BJ (cell line): ENCODE measurements around the gene RBMS1. TPM values are rescaled to one million over a fixed set of nuclear protein-coding genes. Genes with fewer than 3 reads are reported as not detected.
A peak's percentile ranks its signal among the peaks of the same experiment; 100 is the strongest.

Experiments
- CTCF ChIA-PET: fragments of 350-600 bp; formaldehyde crosslinking; extraction: SDS; loops from one replicate; lab custom pipeline; 2021; ENCODE audit warnings: antibody characterized with exemption, inconsistent platforms; lab: Yijun Ruan, JAX
- POLR2A ChIA-PET: fragments of 300-600 bp; sonication (Branson Sonifier 250); formaldehyde crosslinking; extraction: SDS; loops from one replicate; lab custom pipeline; 2021; ENCODE audit warnings: antibody characterized with exemption; lab: Charles Lee
- DNase-seq: peaks from one replicate; pipeline ENCODE4 v3.0.0-alpha.2; 2011; ENCODE audit warnings: low read depth
- H3K27me3 ChIP-seq: 2 replicates; pipeline ENCODE4 v1.6.0; 2011; ENCODE audit warnings: low read length; ENCODE audit not compliant: control insufficient read depth, insufficient read depth
- H3K36me3 ChIP-seq: 2 replicates; pipeline ENCODE4 v1.5.1; 2011; ENCODE audit warnings: low read length; ENCODE audit not compliant: control insufficient read depth, insufficient read depth
- H3K4me3 ChIP-seq: 2 replicates; pipeline ENCODE4 v1.5.1; 2011; ENCODE audit warnings: low read depth, mild to moderate bottlenecking, control low read depth, low read length
- polyA plus RNA-seq: library from polyadenylated mRNA; depleted of rRNA; stranded (reverse); fragments of >200 nt; gene quantifications from 2 replicates; pipeline ENCODE4 v1.2.3, GENCODE V29; 2011
- TF ChIP-seq, protein P1 (sequence below): IDR thresholded peaks from 2 replicates; pipeline ENCODE4 v1.5.1; 2011; ENCODE audit warnings: low read depth, mild to moderate bottlenecking, control low read depth, inconsistent platforms, low read length, moderate library complexity; ENCODE audit not compliant: insufficient read depth

RBMS1 gene
- polyA plus RNA-seq, 1 experiment = 80.1 TPM

DNA sequence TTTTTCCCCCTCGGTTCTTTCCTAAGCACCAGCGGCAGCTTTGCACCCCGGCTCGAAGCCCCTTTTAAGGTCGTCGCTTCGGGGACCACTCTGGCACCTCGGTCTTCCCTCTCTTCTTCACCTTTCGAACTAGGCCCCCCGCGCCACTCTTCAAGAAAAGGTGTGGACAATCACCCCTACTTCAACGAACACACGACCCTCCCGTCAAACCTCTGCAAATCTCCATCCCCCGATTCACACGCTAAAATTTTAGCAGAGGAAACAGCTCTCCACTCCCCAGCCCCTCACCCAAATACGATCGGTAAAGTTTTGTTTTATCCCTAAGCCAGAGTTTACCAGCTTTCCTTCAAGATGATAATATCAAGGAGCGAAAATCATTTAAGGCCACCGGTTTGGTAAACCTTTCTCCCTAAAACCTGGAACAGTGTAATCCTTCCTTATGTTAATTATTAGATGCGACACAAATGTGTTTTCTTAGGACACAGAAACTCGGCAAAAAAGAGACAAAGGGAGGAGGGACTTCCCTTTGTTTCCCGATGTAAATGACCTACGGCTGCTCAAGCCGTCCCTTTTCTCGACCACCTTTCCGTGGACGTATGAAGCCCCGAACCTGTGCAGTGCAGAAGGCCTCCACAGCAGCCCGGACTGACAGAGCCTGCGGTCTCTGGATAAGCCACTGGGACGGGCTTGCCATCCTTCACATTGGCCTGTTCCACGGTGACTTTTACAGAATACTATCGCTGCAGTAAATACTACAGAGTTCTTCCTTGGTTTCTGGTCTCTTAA is 85.2 kb downstream of the RBMS1 start:
- Histone ChIP-seq H3K27me3 (no peaks in the 10 kb centered on the region), H3K4me3 (peak overlapping the region; percentile 39), H3K36me3 (no peaks in the 10 kb centered on the region)
- TF ChIP-seq, protein P1, sequence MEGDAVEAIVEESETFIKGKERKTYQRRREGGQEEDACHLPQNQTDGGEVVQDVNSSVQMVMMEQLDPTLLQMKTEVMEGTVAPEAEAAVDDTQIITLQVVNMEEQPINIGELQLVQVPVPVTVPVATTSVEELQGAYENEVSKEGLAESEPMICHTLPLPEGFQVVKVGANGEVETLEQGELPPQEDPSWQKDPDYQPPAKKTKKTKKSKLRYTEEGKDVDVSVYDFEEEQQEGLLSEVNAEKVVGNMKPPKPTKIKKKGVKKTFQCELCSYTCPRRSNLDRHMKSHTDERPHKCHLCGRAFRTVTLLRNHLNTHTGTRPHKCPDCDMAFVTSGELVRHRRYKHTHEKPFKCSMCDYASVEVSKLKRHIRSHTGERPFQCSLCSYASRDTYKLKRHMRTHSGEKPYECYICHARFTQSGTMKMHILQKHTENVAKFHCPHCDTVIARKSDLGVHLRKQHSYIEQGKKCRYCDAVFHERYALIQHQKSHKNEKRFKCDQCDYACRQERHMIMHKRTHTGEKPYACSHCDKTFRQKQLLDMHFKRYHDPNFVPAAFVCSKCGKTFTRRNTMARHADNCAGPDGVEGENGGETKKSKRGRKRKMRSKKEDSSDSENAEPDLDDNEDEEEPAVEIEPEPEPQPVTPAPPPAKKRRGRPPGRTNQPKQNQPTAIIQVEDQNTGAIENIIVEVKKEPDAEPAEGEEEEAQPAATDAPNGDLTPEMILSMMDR = no peak
- no peak for DNase-seq
- ChIA-PET CTCF (interaction anchor here (0.6 to 1.3 kb wide), 5 partner anchors 17 to 431 kb away, joined by 3 to 6 read pairs (median 3); no protein-coding TSS in a partner anchor), POLR2A (interaction anchor here (0.5 to 0.6 kb wide), 2 partner anchors 56 to 292 kb away, joined by 3 read pairs; no protein-coding TSS in a partner anchor)

DNA sequence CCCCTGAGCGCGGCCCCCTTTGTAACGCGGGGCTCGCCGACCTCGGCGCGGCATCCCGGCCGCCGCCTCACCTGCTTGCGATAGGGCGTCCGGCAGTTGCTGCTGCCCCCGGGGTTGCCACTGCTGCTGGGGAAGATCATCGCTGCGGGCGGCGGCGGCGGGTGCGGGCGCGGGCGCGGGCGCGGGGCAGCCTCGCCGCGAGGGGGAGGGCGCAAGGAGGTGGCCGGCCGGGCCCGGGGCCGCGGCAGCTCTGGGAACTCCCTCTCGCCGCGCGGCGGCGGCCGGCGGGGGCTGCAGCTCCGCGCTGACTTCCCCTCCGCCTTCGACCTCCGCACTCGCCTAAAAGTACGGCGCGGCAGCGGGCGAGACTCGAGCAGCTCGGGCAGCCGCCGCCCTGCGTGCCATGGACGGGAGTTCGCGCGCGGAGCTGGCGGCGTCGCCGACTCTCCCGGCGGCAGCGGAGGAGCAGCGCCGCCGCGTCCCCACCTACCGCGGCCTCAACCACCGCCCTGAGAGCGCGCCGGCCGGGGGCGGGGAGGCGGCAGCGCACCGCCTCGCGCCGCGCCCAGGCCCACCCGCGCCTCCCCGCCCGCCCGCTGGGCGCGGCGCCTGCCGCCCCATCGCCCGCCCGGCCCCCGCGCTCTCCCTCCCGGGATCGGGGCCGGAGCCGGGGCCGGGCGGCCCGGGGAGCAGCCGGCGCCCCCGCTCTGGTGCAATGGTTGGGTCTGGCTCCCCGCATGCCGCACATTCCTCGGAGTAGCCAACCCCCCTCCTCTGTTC is 86.0 kb downstream of the RBMS1 start:
- TF ChIP-seq, protein P1 = no peak
- ChIA-PET CTCF (interaction anchor here (0.6 to 1.6 kb wide), 4 partner anchors 14 to 278 kb away, joined by 3 to 5 read pairs (median 3); no protein-coding TSS in a partner anchor), POLR2A (interaction anchor here (0.6 kb wide), 1 partner anchor 293 kb away, joined by 3 read pairs; no protein-coding TSS in a partner anchor)
- Histone ChIP-seq H3K4me3 (peak overlapping the region; percentile 76), H3K27me3 (no peaks in the 10 kb centered on the region), H3K36me3 (no peaks in the 10 kb centered on the region)
- no peak for DNase-seq

DNA sequence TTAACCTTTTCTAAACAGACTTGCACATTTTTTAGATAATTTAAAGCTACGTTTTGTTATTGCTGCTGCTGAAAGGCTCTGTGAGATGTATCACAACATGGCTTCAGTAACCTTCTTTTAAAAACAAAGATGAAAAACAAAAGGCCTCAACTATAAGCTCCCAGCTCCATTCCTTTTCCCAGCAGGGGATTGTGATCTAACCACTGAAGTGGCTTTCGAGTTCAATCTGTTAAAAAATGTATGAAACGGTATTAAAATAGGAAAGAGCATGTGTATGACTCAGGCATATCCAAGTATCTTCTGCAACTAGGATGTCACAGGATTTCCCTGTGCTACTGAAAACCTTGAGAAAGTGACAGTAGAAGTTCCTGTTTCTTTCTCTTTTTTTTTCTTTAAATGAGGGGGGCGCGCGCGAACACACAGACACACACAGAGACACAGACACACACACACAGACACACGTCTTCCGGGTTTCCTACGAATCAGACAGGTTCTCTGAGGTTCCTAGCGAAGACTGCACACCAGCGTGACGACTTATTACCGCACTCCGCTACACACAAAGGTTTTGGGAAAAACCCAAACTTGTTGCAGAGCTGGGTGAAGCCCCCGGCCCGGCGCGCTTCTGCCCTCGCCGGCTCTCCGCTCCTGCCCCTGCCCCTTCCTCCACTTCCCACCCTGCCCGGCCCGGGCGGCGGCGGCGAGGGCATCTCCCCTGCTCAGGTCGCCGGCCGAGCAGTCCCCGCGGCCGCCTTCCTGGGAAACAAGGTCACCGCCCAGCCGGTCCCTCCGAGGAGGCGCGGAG is 86.8 kb downstream of the RBMS1 start:
- DNase-seq = no peak
- TF ChIP-seq, protein P1 = no peak
- POLR2A ChIA-PET = interaction anchor here (0.6 kb wide), 1 partner anchor 111 kb away, joined by 6 read pairs; no protein-coding TSS in a partner anchor
- CTCF ChIA-PET = interaction anchor here (0.9 to 1.6 kb wide), 2 partner anchors 13 to 22 kb away, joined by 3 read pairs; no protein-coding TSS in a partner anchor
- Histone ChIP-seq H3K4me3 (peak overlapping the region; percentile 76), H3K27me3 (no peaks in the 10 kb centered on the region), H3K36me3 (no peaks in the 10 kb centered on the region)

DNA sequence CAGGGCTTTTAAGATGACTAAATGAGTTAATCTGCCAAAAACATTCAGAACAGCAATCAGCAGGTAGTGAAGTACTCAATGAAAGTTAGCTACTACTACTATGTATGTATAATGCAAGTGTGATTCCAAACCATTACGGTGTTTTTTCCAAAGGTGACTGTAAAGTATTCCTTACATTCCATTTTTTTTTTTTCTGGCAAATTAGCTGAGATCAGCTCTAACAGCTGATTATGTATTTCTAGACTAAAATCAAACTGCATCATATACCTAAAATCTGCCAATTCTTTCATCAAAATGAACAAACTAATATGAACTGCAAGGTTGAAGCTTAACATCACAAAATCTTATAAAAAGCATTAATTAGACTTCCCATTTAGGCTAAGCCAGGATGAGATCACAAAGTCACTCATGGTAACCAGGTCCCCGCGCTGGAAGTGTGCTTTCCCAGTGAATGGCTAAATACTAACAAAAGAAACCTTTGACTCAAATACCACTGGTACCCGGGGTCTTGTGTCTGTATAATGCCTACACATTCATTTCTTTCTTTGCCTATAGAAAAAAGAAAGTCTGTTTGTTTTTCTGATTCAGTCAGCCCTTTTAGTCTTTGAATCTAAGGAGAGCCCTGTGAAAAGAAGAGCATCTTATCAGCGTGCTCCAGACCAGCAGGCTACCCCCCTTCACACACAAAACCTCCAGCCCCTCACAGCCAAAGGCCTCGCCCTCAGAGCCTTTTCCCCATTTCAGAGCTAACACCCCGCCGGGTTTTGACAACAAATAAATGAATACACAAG is 88.3 kb downstream of the RBMS1 start:
- no peaks in the 10 kb centered on the region for H3K36me3 ChIP-seq
- CTCF ChIA-PET = interaction anchor here (0.7 to 1.7 kb wide), 3 partner anchors 15 to 588 kb away, joined by 4 to 7 read pairs (median 4); no protein-coding TSS in a partner anchor
- no peak for DNase-seq
- POLR2A ChIA-PET = no interaction called here
- peak overlapping the region; percentile 76 for H3K4me3 ChIP-seq
- TF ChIP-seq, protein P1 = no peak
- no peaks in the 10 kb centered on the region for H3K27me3 ChIP-seq
